HG02840 (cell line): ENCODE results near the gene P4HB.

Source experiments
- ATAC-seq: cut with Tn5 transposase; IDR thresholded peaks from one replicate; pipeline ENCODE4 v1.9.1; 2021; ENCODE audit warnings: mild to moderate bottlenecking, moderate library complexity, moderate number of reproducible peaks; ENCODE audit not compliant: unreplicated experiment, low FRiP score

The P4HB gene

GRCh38 chr17:81802048-81802758 is 58.1 kb downstream of the P4HB start:
- ATAC-seq, result no peak

DNA sequence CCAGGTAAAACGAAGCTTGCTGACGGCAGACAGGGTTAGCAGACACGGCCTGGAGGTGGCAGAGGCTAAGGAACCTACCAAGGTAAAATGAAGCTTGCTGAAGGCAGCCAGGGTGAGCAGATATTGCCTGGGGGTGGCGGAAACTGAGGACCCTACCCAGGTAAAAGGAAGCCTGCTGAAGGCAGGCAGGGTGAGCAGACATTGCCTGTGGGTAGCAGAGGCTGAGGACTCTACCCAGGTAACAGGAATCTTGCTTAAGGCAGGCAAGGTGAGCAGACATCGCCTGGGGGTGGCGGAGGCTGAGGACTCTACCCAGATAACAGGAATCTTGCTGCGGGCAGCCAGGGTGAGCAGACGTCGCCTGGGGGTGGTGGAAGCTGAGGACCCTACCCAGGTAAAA is 59.0 kb downstream of the P4HB start:
- no peak for ATAC-seq

DNA sequence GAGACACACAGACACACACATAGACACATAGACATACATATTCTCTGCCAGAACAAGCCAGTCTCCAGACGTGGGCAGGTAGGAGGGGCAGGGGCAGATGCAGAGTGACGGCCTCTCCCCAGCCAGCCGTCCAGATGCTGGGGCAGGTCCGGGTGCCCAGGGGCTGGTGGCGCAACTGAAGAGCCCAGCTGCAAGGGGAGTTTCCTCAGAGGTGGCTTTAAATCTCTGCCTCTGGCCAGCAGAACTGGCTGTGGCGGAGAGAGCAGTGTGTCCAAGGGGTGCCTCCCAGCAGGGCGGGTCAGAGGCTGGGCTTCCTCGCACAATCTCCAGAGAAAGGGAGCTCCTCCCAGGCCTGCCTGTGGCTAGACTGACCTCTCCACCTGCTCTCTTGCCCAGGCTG is 65.8 kb downstream of the P4HB start:
- no peak for ATAC-seq

DNA sequence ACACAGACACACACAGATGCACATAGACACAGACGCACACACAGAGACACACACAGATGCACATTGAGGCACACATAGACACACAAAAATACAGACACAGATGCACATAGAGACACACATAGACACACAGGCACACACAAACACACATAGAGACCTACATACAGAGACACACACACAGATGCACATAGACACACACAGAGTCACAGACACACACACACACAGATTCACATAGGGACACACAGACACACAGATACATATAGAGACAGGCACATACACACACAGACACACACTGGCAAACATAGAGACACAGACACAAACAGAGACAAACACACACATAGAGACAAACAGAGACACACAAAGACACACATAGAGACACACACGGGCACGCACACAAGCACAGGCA is 66.3 kb downstream of the P4HB start:
- ATAC-seq, result no peak
